ENCODE measurements around the gene TSPAN18.

- no peak for TF ChIP-seq EP300 (IDR thresholded peaks at IDR 0.05)
- no peak for TF ChIP-seq CTCF (IDR thresholded peaks at IDR 0.05)
Measured at GRCh38 chr11:44742508-44743246, 15.9 kb downstream of the TSPAN18 start.
